Progenitor cell of endocrine pancreas (in vitro differentiated cells): ENCODE data around the gene GALNT9. TPM values are rescaled to one million over a fixed set of nuclear protein-coding genes. Genes with fewer than 3 reads are reported as not detected.
"Not testable (repeated sequence)": the region's sequence is repeated elsewhere in the genome, so short reads cannot be mapped to it uniquely, and the experiment has no call there.

Experiments used
- DNase-seq: peaks from one replicate; pipeline ENCODE4 v3.0.0; 2021; ENCODE audit warnings: low spot score; ENCODE audit not compliant: unreplicated experiment
- H3K27ac Mint-ChIP-seq: 2 replicates; pipeline ENCODE4 v1.8.0; 2021; ENCODE audit warnings: mild to moderate bottlenecking, moderate library complexity, mixed read lengths
- H3K27me3 Mint-ChIP-seq: 2 replicates; pipeline ENCODE4 v1.8.0; 2021; ENCODE audit warnings: mixed read lengths
- H3K36me3 Mint-ChIP-seq: 2 replicates; pipeline ENCODE4 v1.8.0; 2022; ENCODE audit warnings: mixed read lengths; ENCODE audit not compliant: insufficient read depth
- H3K4me1 Mint-ChIP-seq: 2 replicates; pipeline ENCODE4 v1.8.0; 2021; ENCODE audit warnings: low read depth, mixed read lengths
- H3K4me3 Mint-ChIP-seq: 2 replicates; pipeline ENCODE4 v1.8.0; 2021; ENCODE audit warnings: low read depth, mild to moderate bottlenecking, moderate library complexity, mixed read lengths
- H3K9me3 Mint-ChIP-seq: 2 replicates; pipeline ENCODE4 v1.8.0; 2021; ENCODE audit warnings: low read depth, mixed read lengths
- total RNA-seq: library from RNA; stranded (reverse); gene quantifications from 2 replicates; pipeline ENCODE4 v1.2.1, GENCODE V29; 2021
- TF ChIP-seq, protein P1 (sequence below): fragments of 200-600 bp; sonication (generic); IDR thresholded peaks from one replicate; pipeline ENCODE4 v1.5.0; 2021; ENCODE audit warnings: antibody characterized with exemption, mild to moderate bottlenecking; ENCODE audit not compliant: unreplicated experiment

The GALNT9 gene
- total RNA-seq, 1 donor from 2014 or later, result 0.36 TPM

DNA sequence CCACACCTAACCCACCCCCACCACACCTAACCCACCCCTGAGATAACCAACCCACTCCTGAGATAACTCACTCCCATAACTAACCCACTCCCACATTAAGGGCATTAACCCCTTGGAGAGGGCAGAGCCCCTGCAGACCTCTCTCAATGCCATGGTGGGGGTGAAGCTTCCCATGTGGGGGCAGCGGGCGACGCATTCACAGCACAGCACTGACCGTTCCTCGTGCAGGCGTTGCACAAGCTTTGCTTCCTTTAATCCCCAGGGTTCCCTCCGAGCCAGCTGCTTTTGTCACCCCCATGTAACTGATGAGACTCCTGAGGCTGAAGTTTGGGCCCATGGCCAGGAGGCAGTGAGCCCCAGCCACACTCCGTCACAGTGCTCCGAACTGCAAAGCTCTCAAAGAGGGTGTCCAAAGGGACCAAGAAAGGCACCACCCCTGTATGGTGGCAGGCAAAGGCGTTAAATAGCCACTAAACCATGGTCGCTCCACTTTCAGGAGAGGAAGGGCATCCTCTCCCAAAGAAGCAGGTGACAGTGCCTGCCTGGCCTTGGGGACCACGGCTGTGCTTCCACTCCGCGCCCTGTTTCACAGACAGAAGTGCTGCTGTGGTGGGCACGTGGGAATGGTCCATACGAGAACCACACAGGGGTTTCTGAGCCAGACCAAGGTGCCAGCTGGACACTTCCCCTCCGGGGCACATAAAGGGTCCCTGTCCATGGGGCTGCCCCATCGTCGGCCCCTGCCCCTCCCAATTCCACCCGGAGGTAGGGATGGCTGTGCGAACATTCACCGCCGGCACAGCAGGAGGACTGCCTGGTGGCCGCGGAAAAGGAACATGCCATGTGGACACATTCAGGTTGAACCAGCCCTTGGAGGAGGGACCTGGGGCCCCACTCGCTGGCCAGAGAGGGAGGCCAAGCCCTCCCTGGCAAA, 28.3 kb downstream of the GALNT9 start:
- H3K9me3 Mint-ChIP-seq, result no peaks in the 10 kb centered on the region
- TF ChIP-seq, protein P1, sequence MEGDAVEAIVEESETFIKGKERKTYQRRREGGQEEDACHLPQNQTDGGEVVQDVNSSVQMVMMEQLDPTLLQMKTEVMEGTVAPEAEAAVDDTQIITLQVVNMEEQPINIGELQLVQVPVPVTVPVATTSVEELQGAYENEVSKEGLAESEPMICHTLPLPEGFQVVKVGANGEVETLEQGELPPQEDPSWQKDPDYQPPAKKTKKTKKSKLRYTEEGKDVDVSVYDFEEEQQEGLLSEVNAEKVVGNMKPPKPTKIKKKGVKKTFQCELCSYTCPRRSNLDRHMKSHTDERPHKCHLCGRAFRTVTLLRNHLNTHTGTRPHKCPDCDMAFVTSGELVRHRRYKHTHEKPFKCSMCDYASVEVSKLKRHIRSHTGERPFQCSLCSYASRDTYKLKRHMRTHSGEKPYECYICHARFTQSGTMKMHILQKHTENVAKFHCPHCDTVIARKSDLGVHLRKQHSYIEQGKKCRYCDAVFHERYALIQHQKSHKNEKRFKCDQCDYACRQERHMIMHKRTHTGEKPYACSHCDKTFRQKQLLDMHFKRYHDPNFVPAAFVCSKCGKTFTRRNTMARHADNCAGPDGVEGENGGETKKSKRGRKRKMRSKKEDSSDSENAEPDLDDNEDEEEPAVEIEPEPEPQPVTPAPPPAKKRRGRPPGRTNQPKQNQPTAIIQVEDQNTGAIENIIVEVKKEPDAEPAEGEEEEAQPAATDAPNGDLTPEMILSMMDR, result no peak
- H3K27me3 Mint-ChIP-seq, result peaks cover 23% of the 10 kb centered on the region
- no peaks in the 10 kb centered on the region for H3K4me1 Mint-ChIP-seq
- H3K27ac Mint-ChIP-seq, result no peak overlapping the region
- no peak for DNase-seq
- no peaks in the 10 kb centered on the region for H3K36me3 Mint-ChIP-seq
- no peak overlapping the region for H3K4me3 Mint-ChIP-seq

- Mint-ChIP-seq H3K27ac (no peak overlapping the region), H3K4me3 (no peak overlapping the region), H3K27me3 (peaks cover 40% of the 10 kb centered on the region), H3K9me3 (no peaks in the 10 kb centered on the region), H3K4me1 (no peaks in the 10 kb centered on the region), H3K36me3 (no peaks in the 10 kb centered on the region)
- DNase-seq, result no peak
- TF ChIP-seq, protein P1, result no peak
Measured at GRCh38 chr12:132296063-132296462, 33.3 kb downstream of the GALNT9 start.

GRCh38 chr12:132295561-132295960, 33.8 kb downstream of the GALNT9 start:
- H3K27ac Mint-ChIP-seq, H3K36me3 Mint-ChIP-seq, H3K4me1 Mint-ChIP-seq, DNase-seq, H3K9me3 Mint-ChIP-seq, H3K4me3 Mint-ChIP-seq: not testable (repeated sequence)
- H3K27me3 Mint-ChIP-seq, result peaks cover 35% of the 10 kb centered on the region

GRCh38 chr12:132295101-132295526, 34.3 kb downstream of the GALNT9 start:
- Mint-ChIP-seq H3K9me3 (no peaks in the 10 kb centered on the region), H3K4me3 (no peak overlapping the region), H3K27ac (no peak overlapping the region), H3K27me3 (peaks cover 34% of the 10 kb centered on the region), H3K36me3 (no peaks in the 10 kb centered on the region), H3K4me1 (no peaks in the 10 kb centered on the region)
- TF ChIP-seq, protein P1, result no peak
- DNase-seq, result no peak

DNA sequence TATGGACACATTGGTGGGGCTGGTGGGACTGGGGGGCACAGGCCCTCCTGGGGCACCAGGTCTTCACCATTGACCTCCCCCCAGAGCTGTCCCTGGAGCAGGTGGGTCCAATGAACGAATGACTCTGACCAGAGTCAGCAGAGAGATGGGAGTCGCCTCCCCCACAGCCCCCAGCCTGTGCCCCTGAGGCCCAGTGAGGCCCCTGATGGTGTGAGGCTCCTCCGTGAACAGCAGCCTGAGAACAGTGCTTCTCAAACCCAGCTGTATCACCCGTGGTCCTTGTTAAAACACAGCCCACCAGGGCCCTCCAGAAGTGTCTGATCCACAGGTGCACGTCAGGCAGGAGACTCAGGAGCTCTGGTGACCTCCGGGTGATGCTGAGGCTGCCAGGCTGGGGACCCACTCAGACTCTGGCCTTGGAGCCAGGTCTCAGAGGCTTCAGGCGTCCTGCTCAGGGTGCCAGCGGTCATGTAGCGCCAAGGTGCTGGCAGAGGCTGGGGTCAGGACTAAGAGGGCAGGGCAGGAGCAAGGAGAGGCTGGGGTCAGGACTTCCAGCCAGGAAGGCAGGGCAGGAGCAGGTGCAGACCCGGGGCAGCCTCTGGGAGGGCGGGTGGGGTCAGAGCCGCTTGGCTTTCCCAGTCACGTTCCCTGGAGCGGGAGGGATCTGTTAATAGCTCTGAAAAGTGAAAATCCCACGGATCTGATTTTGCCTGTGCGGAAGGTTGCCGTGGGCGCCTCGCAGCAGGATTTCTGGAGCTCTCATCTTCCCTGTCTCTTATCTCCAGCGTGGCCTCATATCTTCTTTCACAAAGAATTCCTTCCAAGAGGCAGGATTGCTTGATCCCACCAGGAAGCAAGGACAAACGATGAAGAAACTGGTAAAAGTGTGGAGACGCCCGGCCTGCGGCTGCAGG, 35.0 kb downstream of the GALNT9 start:
- Mint-ChIP-seq H3K9me3 (no peaks in the 10 kb centered on the region), H3K4me3 (no peak overlapping the region)

More for the DNA sequence above, 35.0 kb downstream of the GALNT9 start:
- Mint-ChIP-seq H3K27ac (no peak overlapping the region), H3K4me1 (no peaks in the 10 kb centered on the region), H3K36me3 (no peaks in the 10 kb centered on the region), H3K27me3 (peaks cover 41% of the 10 kb centered on the region)
- TF ChIP-seq, protein P1, result no peak
- DNase-seq, result no peak
